Measurements from ENCODE around the gene ITSN1. TPM values are rescaled to one million over a fixed set of nuclear protein-coding genes. Genes with fewer than 3 reads are reported as not detected.

Gene ITSN1
- total and polyA plus RNA-seq, 2 of the 13 experiments (the other 11 are each of a cell fraction or from before 2014, with no cell fraction given): 26.1 to 33.8 TPM

DNA sequence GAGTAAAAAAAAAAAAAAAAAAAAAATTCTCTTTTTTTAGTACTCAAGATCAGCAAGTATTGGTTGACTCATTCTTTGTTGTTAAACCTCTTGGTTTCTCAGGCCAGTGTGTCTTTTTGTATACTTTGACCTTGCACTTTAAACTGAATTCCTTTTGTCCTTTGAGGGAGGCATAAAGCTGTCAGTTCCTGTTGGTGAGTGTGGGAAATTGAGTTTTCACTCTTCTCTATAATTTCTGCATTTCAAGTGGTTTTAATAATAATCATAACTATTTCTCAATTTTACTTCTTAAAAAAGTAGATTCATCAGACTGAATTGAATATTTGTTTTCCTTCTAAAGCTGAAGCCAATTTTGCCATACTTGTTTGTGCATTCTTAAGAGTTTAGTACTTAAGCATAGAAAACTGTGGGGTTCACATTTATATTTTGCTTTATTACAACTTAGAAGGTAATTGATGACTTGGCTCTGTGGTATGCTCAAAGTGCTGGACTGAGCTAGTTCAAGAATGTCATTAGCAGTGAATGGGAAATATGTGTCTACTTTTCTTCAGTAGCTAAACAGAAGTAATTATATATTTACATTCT lies 43.4 kb downstream of the ITSN1 start (continued):
- TF ChIP-seq, protein P1, sequence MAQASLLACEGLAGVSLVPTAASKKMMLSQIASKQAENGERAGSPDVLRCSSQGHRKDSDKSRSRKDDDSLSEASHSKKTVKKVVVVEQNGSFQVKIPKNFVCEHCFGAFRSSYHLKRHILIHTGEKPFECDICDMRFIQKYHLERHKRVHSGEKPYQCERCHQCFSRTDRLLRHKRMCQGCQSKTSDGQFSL (CRISPR knock-in tag; IDR thresholded peaks at IDR 0.05): no peak
- TF ChIP-seq, protein P2, sequence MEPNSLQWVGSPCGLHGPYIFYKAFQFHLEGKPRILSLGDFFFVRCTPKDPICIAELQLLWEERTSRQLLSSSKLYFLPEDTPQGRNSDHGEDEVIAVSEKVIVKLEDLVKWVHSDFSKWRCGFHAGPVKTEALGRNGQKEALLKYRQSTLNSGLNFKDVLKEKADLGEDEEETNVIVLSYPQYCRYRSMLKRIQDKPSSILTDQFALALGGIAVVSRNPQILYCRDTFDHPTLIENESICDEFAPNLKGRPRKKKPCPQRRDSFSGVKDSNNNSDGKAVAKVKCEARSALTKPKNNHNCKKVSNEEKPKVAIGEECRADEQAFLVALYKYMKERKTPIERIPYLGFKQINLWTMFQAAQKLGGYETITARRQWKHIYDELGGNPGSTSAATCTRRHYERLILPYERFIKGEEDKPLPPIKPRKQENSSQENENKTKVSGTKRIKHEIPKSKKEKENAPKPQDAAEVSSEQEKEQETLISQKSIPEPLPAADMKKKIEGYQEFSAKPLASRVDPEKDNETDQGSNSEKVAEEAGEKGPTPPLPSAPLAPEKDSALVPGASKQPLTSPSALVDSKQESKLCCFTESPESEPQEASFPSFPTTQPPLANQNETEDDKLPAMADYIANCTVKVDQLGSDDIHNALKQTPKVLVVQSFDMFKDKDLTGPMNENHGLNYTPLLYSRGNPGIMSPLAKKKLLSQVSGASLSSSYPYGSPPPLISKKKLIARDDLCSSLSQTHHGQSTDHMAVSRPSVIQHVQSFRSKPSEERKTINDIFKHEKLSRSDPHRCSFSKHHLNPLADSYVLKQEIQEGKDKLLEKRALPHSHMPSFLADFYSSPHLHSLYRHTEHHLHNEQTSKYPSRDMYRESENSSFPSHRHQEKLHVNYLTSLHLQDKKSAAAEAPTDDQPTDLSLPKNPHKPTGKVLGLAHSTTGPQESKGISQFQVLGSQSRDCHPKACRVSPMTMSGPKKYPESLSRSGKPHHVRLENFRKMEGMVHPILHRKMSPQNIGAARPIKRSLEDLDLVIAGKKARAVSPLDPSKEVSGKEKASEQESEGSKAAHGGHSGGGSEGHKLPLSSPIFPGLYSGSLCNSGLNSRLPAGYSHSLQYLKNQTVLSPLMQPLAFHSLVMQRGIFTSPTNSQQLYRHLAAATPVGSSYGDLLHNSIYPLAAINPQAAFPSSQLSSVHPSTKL (CRISPR knock-in tag; IDR thresholded peaks at IDR 0.05): peak; percentile 65
- TF ChIP-seq, protein P3, sequence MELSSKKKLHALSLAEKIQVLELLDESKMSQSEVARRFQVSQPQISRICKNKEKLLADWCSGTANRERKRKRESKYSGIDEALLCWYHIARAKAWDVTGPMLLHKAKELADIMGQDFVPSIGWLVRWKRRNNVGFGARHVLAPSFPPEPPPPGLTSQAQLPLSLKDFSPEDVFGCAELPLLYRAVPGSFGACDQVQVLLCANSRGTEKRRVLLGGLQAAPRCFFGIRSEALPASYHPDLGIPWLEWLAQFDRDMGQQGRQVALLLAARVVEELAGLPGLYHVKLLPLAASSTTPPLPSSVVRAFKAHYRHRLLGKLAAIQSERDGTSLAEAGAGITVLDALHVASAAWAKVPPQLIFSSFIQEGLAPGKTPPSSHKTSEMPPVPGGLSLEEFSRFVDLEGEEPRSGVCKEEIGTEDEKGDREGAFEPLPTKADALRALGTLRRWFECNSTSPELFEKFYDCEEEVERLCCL (CRISPR knock-in tag; IDR thresholded peaks at IDR 0.05; ENCODE audit: borderline replicate concordance): no peak
- peak; percentile 41; the same call in 1 of the 2 replicates for TF ChIP-seq FOXK1 (CRISPR knock-in tag; IDR thresholded peaks at IDR 0.05; ENCODE audit: borderline replicate concordance, low read depth)
- TF ChIP-seq TMF1 (CRISPR knock-in tag; IDR thresholded peaks at IDR 0.05; ENCODE audit: low read depth): no peak
- TF ChIP-seq ZNF720 (CRISPR knock-in tag; IDR thresholded peaks at IDR 0.05): no peak
- no peak for TF ChIP-seq KDM6A (CRISPR knock-in tag; IDR thresholded peaks at IDR 0.05; ENCODE audit: low read depth)
- TF ChIP-seq ZNF274 (CRISPR knock-in tag; IDR thresholded peaks at IDR 0.05): no peak
- peak; percentile 54; the same call in 1 of the 2 replicates for TF ChIP-seq HMG20A (CRISPR knock-in tag; IDR thresholded peaks at IDR 0.05; ENCODE audit: borderline replicate concordance)
- no peak for TF ChIP-seq MAF1 (CRISPR knock-in tag; IDR thresholded peaks at IDR 0.05; ENCODE audit: borderline replicate concordance)
- TF ChIP-seq IRF2 (CRISPR knock-in tag; IDR thresholded peaks at IDR 0.05): peak; percentile 19; the same call in 1 of the 2 replicates
- peak; percentile 31; the same call in 1 of the 2 replicates for TF ChIP-seq RARA (CRISPR knock-in tag; IDR thresholded peaks at IDR 0.05)
- TF ChIP-seq RFX5 (IDR thresholded peaks at IDR 0.05; ENCODE audit: low read depth, low read length): no peak
